ENCODE data around the gene KIAA1217.

The KIAA1217 gene

GRCh38 chr10:24556750-24557742 is 348.1 kb downstream of the KIAA1217 start:
- FAIRE-seq, result peak; percentile 4

- no peak for FAIRE-seq
Observed at GRCh38 chr10:24561453-24561852, 352.5 kb downstream of the KIAA1217 start.

- no peak for FAIRE-seq
Observed at GRCh38 chr10:24568042-24568441, 359.1 kb downstream of the KIAA1217 start.

GRCh38 chr10:24569330-24569796 is 360.4 kb downstream of the KIAA1217 start:
- FAIRE-seq, result no peak

- FAIRE-seq, result no peak
Observed at GRCh38 chr10:24569828-24570657, 361.1 kb downstream of the KIAA1217 start.

- FAIRE-seq, result no peak
Observed at GRCh38 chr10:24570658-24571426, 361.9 kb downstream of the KIAA1217 start.

GRCh38 chr10:24571870-24572450 is 363.0 kb downstream of the KIAA1217 start:
- FAIRE-seq, result no peak

- FAIRE-seq, result no peak
Observed at GRCh38 chr10:24574161-24574560, 365.2 kb downstream of the KIAA1217 start.

- FAIRE-seq, result no peak
Observed at GRCh38 chr10:24574578-24575155, 365.7 kb downstream of the KIAA1217 start.

- no peak for FAIRE-seq
Observed at GRCh38 chr10:24575481-24576002, 366.6 kb downstream of the KIAA1217 start.

GRCh38 chr10:24579448-24579847 is 370.5 kb downstream of the KIAA1217 start:
- no peak for FAIRE-seq

- no peak for FAIRE-seq
Observed at GRCh38 chr10:24579906-24580305, 371.0 kb downstream of the KIAA1217 start.

GRCh38 chr10:24589265-24589664 is 380.3 kb downstream of the KIAA1217 start:
- FAIRE-seq, result no peak

- no peak for FAIRE-seq
Observed at GRCh38 chr10:24590697-24591457, 381.9 kb downstream of the KIAA1217 start.

GRCh38 chr10:24596217-24596930 is 387.4 kb downstream of the KIAA1217 start:
- FAIRE-seq, result no peak

- no peak for FAIRE-seq
Observed at GRCh38 chr10:24597426-24597825, 388.5 kb downstream of the KIAA1217 start.

Measured in endometrium (tissue), 2 donors.